ENCODE data around the gene ZNF764.
A peak's percentile ranks its signal among the peaks of the same experiment; 100 is the strongest.

ZNF764 gene

DNA sequence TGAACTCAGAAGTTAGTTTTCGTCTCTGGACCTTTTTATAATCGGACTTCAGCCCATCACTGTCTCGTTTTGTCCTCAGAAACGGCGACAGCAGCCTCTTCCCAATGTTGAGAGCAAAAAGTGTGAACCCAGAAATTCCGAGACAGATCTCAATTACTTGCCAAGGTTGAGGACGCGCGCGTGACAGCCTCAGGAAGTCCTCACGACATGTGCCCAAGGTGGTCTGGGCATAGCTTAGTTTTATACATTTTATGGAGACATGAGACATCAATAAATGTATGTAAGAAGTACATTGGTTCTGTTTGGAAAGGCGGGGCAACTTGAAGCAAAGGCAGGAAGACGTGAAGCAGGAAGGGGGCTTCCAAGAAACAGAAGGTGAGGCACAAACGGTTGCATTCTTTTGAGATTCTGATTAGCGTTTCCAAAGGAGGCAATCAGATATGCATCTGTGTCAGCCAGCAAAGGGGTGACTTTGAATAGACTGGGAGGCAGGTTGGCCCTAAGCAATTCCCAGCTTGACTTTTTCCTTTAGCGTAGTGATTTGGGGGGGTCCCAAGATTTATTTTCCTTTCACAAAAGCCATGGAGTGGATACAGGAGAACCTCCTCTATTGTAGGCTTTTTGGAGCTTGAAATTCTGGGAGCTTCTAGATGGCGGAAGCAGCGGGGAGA lies 22.9 kb downstream of the ZNF764 start:
- H3K4me3 ChIP-seq (ENCODE audit: low read length), result peak overlapping the region; percentile 58; the same call in 1 of the 2 replicates
- H3K9me3 ChIP-seq (ENCODE audit: control insufficient read depth, insufficient read depth, low read length), result no peaks in the 10 kb centered on the region
- peaks cover 6% of the 10 kb centered on the region; the same call in 1 of the 2 replicates for H3K36me3 ChIP-seq (ENCODE audit: control insufficient read depth, insufficient read depth, low read length)
- peak overlapping the region; percentile 63 for H3K27ac ChIP-seq (ENCODE audit: low read length)
- no peak for DNase-seq (ENCODE audit: low read depth, low spot score)
- whole genome bisulfite sequencing (ENCODE audit: insufficient coverage, insufficient read length), result no CpG with 5 or more reads among the region's 18 CpGs
- peaks cover 2% of the 10 kb centered on the region; the same call in 1 of the 2 replicates for H3K4me1 ChIP-seq (ENCODE audit: control insufficient read depth, insufficient read depth, low read length)
- H3K27me3 ChIP-seq (ENCODE audit: control insufficient read depth, insufficient read depth, low read length), result no peaks in the 10 kb centered on the region

DNA sequence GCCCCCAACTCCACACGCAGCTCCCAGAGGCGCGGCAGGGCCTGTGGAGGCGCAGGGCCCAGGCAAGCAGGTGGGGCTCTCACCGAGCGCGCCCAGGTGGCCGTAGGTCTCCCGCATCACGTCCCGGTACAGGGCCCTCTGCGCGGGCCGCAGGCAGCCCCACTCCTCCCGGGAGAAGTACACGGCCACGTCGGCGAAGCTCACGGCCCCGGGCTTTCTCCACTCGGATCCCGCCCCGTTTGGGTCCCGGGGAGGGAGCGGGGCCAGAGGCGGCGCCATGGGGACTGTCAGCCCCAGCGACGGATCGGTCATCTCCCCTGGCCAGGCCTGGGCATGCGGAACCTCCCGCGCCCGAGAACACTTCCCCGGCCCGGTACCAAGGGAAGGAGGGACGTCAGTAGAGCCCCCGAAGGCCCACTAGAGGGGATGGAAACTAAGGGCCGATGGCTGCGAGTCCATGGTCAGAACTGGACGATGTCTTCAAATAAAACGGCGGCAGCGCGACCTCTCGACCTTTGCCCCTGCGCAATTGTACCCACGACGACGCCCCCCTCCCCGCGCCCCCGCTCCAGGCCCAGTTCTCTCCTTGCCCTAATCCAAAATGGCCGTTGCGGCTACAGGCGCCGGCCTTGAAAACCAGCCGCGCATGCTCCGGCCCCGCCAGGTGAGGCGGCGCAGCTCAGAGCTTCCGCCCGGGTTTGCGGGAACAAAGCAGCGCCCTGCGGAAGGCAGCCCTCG lies 23.6 kb downstream of the ZNF764 start, which contains the start of gene ZNF747:
ZNF747 (minus strand) TSS at position 491 of the 738 bp plus-strand sequence; CDS start at position 312, 179 bp downstream.
- Histone ChIP-seq H3K4me3 (ENCODE audit: low read length) (peak within 1 kb of the TSS; percentile 58), H3K9me3 (ENCODE audit: control insufficient read depth, insufficient read depth, low read length) (no peaks in the 10 kb centered on the region), H3K4me1 (ENCODE audit: control insufficient read depth, insufficient read depth, low read length) (peaks cover 2% of the 10 kb centered on the region; the same call in 1 of the 2 replicates), H3K27me3 (ENCODE audit: control insufficient read depth, insufficient read depth, low read length) (no peaks in the 10 kb centered on the region), H3K36me3 (ENCODE audit: control insufficient read depth, insufficient read depth, low read length) (peaks cover 6% of the 10 kb centered on the region; the same call in 1 of the 2 replicates), H3K27ac (ENCODE audit: low read length) (peak within 1 kb of the TSS; percentile 63)
- WGBS (ENCODE audit: insufficient coverage, insufficient read length), result no CpG with 5 or more reads among the region's 70 CpGs
- DNase-seq (ENCODE audit: low read depth, low spot score), result peak; percentile 87

DNA sequence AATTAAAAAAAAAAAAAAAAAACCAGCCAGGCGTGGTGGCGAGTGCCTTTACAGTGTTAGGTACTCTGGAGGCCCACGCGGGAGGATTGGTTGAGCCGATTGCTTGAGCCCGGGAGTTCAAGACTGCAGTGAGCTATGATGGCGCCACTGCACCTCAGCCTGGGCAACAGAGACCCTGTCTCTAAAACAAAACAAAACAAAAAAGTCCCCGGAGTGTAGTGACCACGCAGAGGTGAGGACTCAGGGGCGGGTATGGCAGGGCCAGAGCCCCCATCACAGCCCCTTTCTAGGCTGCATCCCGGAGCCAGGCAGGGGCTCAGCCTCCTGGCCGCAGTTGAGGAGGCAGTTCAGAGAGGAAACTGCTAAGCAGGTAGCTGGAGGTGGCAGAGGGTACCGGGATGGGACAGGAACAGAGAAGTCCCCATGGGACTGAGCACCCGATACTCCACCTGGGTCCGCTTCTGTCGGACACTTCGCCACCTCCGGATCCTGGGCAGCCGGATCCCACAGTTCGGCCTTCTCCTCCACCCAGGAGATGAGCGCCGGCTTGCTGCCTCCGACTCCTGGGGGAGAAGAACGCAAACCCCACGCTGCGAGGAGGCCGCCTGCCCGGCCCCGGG lies 24.3 kb downstream of the ZNF764 start:
- Histone ChIP-seq H3K4me3 (ENCODE audit: low read length) (peak overlapping the region; percentile 58; the same call in 1 of the 2 replicates), H3K27me3 (ENCODE audit: control insufficient read depth, insufficient read depth, low read length) (no peaks in the 10 kb centered on the region), H3K4me1 (ENCODE audit: control insufficient read depth, insufficient read depth, low read length) (peaks cover 2% of the 10 kb centered on the region; the same call in 1 of the 2 replicates), H3K27ac (ENCODE audit: low read length) (no peak overlapping the region), H3K9me3 (ENCODE audit: control insufficient read depth, insufficient read depth, low read length) (no peaks in the 10 kb centered on the region), H3K36me3 (ENCODE audit: control insufficient read depth, insufficient read depth, low read length) (peaks cover 6% of the 10 kb centered on the region; the same call in 1 of the 2 replicates)
- DNase-seq (ENCODE audit: low read depth, low spot score), result no peak
- WGBS (ENCODE audit: insufficient coverage, insufficient read length), result no CpG with 5 or more reads among the region's 29 CpGs

DNA sequence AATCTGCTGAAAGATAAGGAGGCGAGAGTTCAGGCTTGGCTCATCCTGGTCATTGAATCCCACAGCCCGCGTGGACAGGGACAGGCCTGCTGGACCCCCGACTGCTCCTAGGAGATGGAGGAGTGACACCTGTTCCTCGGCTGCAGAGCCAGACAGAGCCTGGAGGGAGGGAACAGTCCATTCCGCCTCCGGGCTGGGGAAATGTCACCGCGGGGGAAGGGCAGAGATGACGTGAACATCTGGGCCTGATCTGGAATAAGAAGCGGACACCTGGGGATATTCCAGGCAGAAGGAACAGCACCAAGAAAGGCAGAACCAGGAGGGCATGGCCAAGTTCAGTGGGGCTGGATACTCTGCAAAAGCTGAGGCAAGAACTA lies 25.0 kb downstream of the ZNF764 start:
- no peak overlapping the region for H3K27ac ChIP-seq (ENCODE audit: low read length)
- no peaks in the 10 kb centered on the region for H3K9me3 ChIP-seq (ENCODE audit: control insufficient read depth, insufficient read depth, low read length)
- no CpG with 5 or more reads among the region's 11 CpGs for WGBS (ENCODE audit: insufficient coverage, insufficient read length)
- H3K4me3 ChIP-seq (ENCODE audit: low read length), result no peak overlapping the region
- no peaks in the 10 kb centered on the region for H3K27me3 ChIP-seq (ENCODE audit: control insufficient read depth, insufficient read depth, low read length)
- H3K36me3 ChIP-seq (ENCODE audit: control insufficient read depth, insufficient read depth, low read length), result peaks cover 6% of the 10 kb centered on the region; the same call in 1 of the 2 replicates
- no peak for DNase-seq (ENCODE audit: low read depth, low spot score)
- peaks cover 2% of the 10 kb centered on the region; the same call in 1 of the 2 replicates for H3K4me1 ChIP-seq (ENCODE audit: control insufficient read depth, insufficient read depth, low read length)

DNA sequence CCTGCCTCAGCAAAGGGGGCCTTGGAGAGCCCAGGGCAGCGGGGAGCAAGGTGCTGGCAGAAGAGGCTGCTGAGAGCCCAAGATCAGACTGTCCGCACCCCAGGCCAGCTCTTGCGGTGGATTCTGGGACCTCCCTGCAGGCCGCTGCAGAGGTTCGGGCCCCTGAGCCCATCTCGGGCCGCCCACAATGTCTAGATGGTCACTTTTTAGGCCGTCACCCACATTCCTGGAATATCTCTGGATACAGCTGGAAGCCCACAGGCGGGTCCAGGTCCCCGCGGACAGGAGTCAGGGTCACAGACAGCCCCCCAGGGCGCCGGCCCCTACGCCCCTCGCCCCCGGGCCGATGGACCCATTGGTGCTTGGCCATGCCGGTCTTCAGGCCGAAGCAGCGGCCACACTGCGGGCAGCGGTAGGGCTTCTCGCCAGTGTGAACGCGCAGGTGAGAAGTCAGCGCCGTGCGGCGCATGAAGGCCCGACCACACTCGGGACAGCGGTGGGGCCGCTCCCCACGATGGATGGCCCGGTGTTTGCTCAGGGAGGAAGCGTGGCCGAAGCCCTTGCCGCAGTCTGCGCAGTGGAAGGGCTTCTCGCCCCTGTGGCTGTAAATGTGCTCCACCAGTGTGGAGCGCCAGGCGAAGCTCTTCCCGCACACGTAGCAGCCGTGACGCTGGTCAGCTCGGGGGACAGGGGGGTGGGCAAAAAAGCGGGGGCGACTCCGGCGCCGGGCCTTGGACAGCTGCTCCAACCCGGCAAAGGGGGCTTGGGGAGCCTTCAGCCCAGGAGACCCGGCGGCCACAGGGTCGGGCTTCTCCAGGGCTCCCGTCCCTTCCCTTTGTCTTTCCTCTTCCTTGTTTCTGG lies 25.7 kb downstream of the ZNF764 start:
- no CpG with 5 or more reads among the region's 57 CpGs for WGBS (ENCODE audit: insufficient coverage, insufficient read length)
- Histone ChIP-seq H3K27ac (ENCODE audit: low read length) (no peak overlapping the region), H3K9me3 (ENCODE audit: control insufficient read depth, insufficient read depth, low read length) (no peaks in the 10 kb centered on the region), H3K36me3 (ENCODE audit: control insufficient read depth, insufficient read depth, low read length) (peaks cover 6% of the 10 kb centered on the region; the same call in 1 of the 2 replicates), H3K4me3 (ENCODE audit: low read length) (no peak overlapping the region), H3K27me3 (ENCODE audit: control insufficient read depth, insufficient read depth, low read length) (no peaks in the 10 kb centered on the region), H3K4me1 (ENCODE audit: control insufficient read depth, insufficient read depth, low read length) (peaks cover 2% of the 10 kb centered on the region; the same call in 1 of the 2 replicates)
- no peak for DNase-seq (ENCODE audit: low read depth, low spot score)

DNA sequence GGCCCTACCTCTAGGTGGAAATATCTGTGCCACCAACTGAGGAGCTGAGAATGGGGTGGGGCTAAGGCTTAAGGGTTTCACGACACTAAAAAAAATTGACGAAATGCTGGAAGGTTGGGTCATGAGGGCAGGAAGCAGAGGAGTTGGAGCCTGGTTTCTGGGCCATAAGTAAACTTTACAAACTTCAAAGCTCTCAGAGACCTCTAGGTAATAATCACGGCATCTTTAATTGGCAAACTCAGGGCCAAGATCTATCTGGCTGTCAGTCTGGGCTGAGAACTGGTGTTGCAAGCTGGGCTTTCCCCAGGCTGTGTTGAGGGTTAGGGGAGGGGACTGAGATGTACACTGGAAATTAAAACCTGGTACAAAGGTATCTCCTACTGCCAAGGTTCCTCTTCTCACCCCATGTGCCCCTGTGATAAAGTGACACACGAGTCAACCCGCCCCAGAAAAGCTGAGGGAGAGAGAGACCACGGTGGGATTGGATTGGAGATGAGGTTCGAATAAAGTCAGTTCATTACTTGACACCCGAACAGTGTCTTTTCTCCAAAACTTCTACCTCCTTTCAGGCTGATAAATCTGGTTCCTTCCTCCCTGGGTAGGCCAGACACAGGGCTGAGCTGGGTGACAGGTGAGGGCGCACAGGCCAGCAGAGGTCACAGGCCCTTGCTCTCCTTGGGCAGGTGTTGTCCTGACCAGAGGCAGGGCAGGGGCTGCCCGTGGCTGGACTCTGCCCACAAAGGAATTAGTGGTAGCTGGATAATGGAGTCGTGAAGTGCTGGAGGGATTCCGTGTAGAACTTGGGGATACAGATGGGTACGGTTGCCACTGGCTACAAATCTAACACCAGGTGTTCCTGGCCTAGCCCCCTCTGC lies 27.8 kb downstream of the ZNF764 start:
- Histone ChIP-seq H3K4me3 (ENCODE audit: low read length) (no peak overlapping the region), H3K9me3 (ENCODE audit: control insufficient read depth, insufficient read depth, low read length) (no peaks in the 10 kb centered on the region), H3K36me3 (ENCODE audit: control insufficient read depth, insufficient read depth, low read length) (peaks cover 6% of the 10 kb centered on the region; the same call in 1 of the 2 replicates), H3K4me1 (ENCODE audit: control insufficient read depth, insufficient read depth, low read length) (peaks cover 2% of the 10 kb centered on the region; the same call in 1 of the 2 replicates), H3K27ac (ENCODE audit: low read length) (no peak overlapping the region), H3K27me3 (ENCODE audit: control insufficient read depth, insufficient read depth, low read length) (no peaks in the 10 kb centered on the region)
- no CpG with 5 or more reads among the region's 13 CpGs for WGBS (ENCODE audit: insufficient coverage, insufficient read length)
- DNase-seq (ENCODE audit: low read depth, low spot score), result no peak

DNA sequence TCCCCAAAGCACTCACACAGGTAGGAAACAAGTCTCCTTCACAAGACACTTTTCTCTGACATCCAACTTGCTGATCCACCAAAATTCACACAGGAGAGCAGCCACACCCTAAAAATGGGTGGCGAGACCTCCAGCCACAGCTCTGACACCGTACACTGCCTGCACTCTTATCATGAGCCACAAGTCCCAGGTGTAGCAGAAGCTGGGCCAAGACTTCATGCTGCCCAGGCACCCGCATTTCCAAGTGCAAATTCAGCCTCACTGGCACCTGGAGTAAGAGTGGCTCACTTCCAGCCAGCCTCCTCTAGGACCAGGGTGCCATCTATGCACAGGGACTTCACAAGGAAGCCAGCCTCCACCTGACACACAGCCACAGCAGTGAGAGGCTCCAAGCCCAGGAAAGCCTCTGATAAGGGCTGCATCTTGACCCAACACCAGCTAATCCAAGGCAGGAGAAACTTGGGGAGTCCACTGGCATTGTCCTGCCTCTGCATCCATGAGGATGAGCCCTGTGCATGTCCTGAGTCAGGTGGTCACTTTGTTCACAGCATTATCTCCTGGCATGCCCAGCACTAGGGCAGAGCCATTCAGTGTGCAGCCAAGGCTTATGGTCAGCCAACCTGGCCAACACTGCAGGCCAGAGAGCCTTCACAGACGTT lies 29.2 kb downstream of the ZNF764 start:
- H3K4me1 ChIP-seq (ENCODE audit: control insufficient read depth, insufficient read depth, low read length), result peaks cover 2% of the 10 kb centered on the region; the same call in 1 of the 2 replicates
- no peaks in the 10 kb centered on the region for H3K9me3 ChIP-seq (ENCODE audit: control insufficient read depth, insufficient read depth, low read length)
- DNase-seq (ENCODE audit: low read depth, low spot score), result no peak
- H3K4me3 ChIP-seq (ENCODE audit: low read length), result no peak overlapping the region
- no CpG with 5 or more reads among the region's 4 CpGs for WGBS (ENCODE audit: insufficient coverage, insufficient read length)
- peaks cover 13% of the 10 kb centered on the region; the same call in 1 of the 2 replicates for H3K36me3 ChIP-seq (ENCODE audit: control insufficient read depth, insufficient read depth, low read length)
- no peaks in the 10 kb centered on the region for H3K27me3 ChIP-seq (ENCODE audit: control insufficient read depth, insufficient read depth, low read length)
- H3K27ac ChIP-seq (ENCODE audit: low read length), result no peak overlapping the region

DNA sequence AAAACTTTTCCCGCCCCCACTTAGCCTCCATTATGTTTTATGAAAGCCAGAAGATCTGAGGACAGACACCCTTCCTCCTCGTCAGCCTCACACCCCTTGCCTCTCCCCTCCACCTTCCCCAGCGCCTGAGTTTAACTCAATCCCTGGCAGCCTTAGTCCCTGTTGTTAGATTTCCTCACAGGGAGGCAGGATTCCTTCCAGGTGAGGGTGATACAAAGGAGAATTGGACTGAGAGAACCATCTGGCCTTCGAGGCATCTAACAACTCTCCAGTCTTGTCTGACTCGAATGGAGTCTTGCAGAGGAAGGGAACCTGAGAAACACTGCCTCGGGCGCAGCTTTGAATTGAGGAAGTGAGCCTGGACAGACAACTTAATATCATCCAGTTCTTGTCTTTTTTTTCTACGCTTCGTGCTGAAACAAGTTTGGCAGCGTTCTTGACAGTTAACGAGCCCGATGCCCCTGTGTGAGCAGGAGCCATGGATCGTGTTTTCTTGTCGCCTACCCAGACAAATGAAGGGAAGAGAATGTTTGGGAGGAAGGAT lies 30.5 kb downstream of the ZNF764 start:
- DNase-seq (ENCODE audit: low read depth, low spot score), result no peak
- H3K27ac ChIP-seq (ENCODE audit: low read length), result no peak overlapping the region
- WGBS (ENCODE audit: insufficient coverage, insufficient read length), result no CpG with 5 or more reads among the region's 14 CpGs

More for the DNA sequence above, 30.5 kb downstream of the ZNF764 start:
- H3K9me3 ChIP-seq (ENCODE audit: control insufficient read depth, insufficient read depth, low read length), result no peaks in the 10 kb centered on the region
- no peaks in the 10 kb centered on the region for H3K27me3 ChIP-seq (ENCODE audit: control insufficient read depth, insufficient read depth, low read length)
- H3K4me1 ChIP-seq (ENCODE audit: control insufficient read depth, insufficient read depth, low read length), result no peaks in the 10 kb centered on the region
- H3K36me3 ChIP-seq (ENCODE audit: control insufficient read depth, insufficient read depth, low read length), result peaks cover 13% of the 10 kb centered on the region; the same call in 1 of the 2 replicates
- H3K4me3 ChIP-seq (ENCODE audit: low read length), result no peak overlapping the region; the same call in 1 of the 2 replicates

Data from iPS DF 6.9 (cell line).